ENCODE data around the gene RFX4.

RFX4 gene

GRCh38 chr12:106643000-106643399 is 60.2 kb downstream of the RFX4 start:
- Histone ChIP-seq H3K4me1 (ENCODE audit: control insufficient read depth in 1 of 2, insufficient read depth in 2 of 2, low read length in 2 of 2) (peaks cover 0 to 3% of the 10 kb centered on the region in 2 experiments), H4K12ac (ENCODE audit: low read depth, low read length) (no peak overlapping the region), H4K8ac (ENCODE audit: low read depth, low read length) (no peak overlapping the region), H3K18ac (ENCODE audit: low read length) (no peak overlapping the region), H3K79me1 (ENCODE audit: low read length) (no peaks in the 10 kb centered on the region), H3K9me3 (ENCODE audit: insufficient read depth, low read depth, low read length) (no peaks in the 10 kb centered on the region), H3K4me2 (ENCODE audit: low read length) (no peak overlapping the region), H2BK12ac (ENCODE audit: low read length) (no peak overlapping the region), H3K27me3 (ENCODE audit: insufficient read depth, low read length) (no peaks in the 10 kb centered on the region), H3K4ac (ENCODE audit: low read depth, low read length) (no peak overlapping the region), H2BK120ac (ENCODE audit: insufficient read depth, low read length, poor library complexity) (no peak overlapping the region), H3K36me3 (ENCODE audit: control insufficient read depth in 1 of 2, insufficient read depth in 2 of 2, low read length in 2 of 2) (no peaks in the 10 kb centered on the region), H2AK5ac (ENCODE audit: low read length) (no peak overlapping the region), H4K91ac (ENCODE audit: low read depth, low read length) (no peak overlapping the region), H3K27ac (ENCODE audit: low read depth, low read length) (no peak overlapping the region), H3K23ac (ENCODE audit: low read length) (no peak overlapping the region), H3K9ac (ENCODE audit: low read length) (no peak overlapping the region), H3K79me2 (ENCODE audit: control insufficient read depth, insufficient read depth, low read length, poor library complexity) (no peaks in the 10 kb centered on the region), H3K14ac (ENCODE audit: low read length) (no peak overlapping the region), H2AFZ (ENCODE audit: insufficient read depth, low read length, poor library complexity) (no peak overlapping the region), H3K4me3 (ENCODE audit: low read depth, low read length) (no peak overlapping the region), H2BK5ac (ENCODE audit: low read depth, low read length, poor library complexity) (no peak overlapping the region)
- no peak for DNase-seq
- no CpG with 5 or more reads among the region's 5 CpGs for WGBS (ENCODE audit: extremely low coverage, insufficient coverage, insufficient read length)

GRCh38 chr12:106644335-106645073 is 61.7 kb downstream of the RFX4 start:
- no CpG with 5 or more reads among the region's 16 CpGs for WGBS (ENCODE audit: extremely low coverage, insufficient coverage, insufficient read length)
- Histone ChIP-seq H3K27me3 (ENCODE audit: insufficient read depth, low read length) (no peaks in the 10 kb centered on the region), H3K9ac (ENCODE audit: low read length) (no peak overlapping the region), H2AFZ (ENCODE audit: insufficient read depth, low read length, poor library complexity) (no peak overlapping the region), H4K91ac (ENCODE audit: low read depth, low read length) (no peak overlapping the region), H2AK5ac (ENCODE audit: low read length) (no peak overlapping the region), H3K79me2 (ENCODE audit: control insufficient read depth, insufficient read depth, low read length, poor library complexity) (no peaks in the 10 kb centered on the region), H3K18ac (ENCODE audit: low read length) (no peak overlapping the region), H3K79me1 (ENCODE audit: low read length) (no peaks in the 10 kb centered on the region), H3K14ac (ENCODE audit: low read length) (no peak overlapping the region), H3K23ac (ENCODE audit: low read length) (no peak overlapping the region), H3K4me3 (ENCODE audit: low read depth, low read length) (no peak overlapping the region), H3K4ac (ENCODE audit: low read depth, low read length) (no peak overlapping the region), H4K12ac (ENCODE audit: low read depth, low read length) (no peak overlapping the region), H3K9me3 (ENCODE audit: insufficient read depth, low read depth, low read length) (no peaks in the 10 kb centered on the region), H3K36me3 (ENCODE audit: control insufficient read depth in 1 of 2, insufficient read depth in 2 of 2, low read length in 2 of 2) (no peaks in the 10 kb centered on the region), H3K4me1 (ENCODE audit: control insufficient read depth in 1 of 2, insufficient read depth in 2 of 2, low read length in 2 of 2) (peaks cover 0 to 3% of the 10 kb centered on the region in 2 experiments), H3K4me2 (ENCODE audit: low read length) (no peak overlapping the region), H3K27ac (ENCODE audit: low read depth, low read length) (no peak overlapping the region), H4K8ac (ENCODE audit: low read depth, low read length) (no peak overlapping the region), H2BK120ac (ENCODE audit: insufficient read depth, low read length, poor library complexity) (no peak overlapping the region), H2BK5ac (ENCODE audit: low read depth, low read length, poor library complexity) (no peak overlapping the region), H2BK12ac (ENCODE audit: low read length) (no peak overlapping the region)
- DNase-seq, result no peak

- Histone ChIP-seq H3K14ac (ENCODE audit: low read length) (no peak overlapping the region), H2BK120ac (ENCODE audit: insufficient read depth, low read length, poor library complexity) (no peak overlapping the region), H2BK12ac (ENCODE audit: low read length) (no peak overlapping the region), H3K27ac (ENCODE audit: low read depth, low read length) (no peak overlapping the region), H3K9ac (ENCODE audit: low read length) (no peak overlapping the region), H3K79me1 (ENCODE audit: low read length) (no peaks in the 10 kb centered on the region), H4K12ac (ENCODE audit: low read depth, low read length) (no peak overlapping the region), H3K4me2 (ENCODE audit: low read length) (no peak overlapping the region), H2BK5ac (ENCODE audit: low read depth, low read length, poor library complexity) (no peak overlapping the region), H3K4me1 (ENCODE audit: control insufficient read depth in 1 of 2, insufficient read depth in 2 of 2, low read length in 2 of 2) (peaks cover 0 to 3% of the 10 kb centered on the region in 2 experiments), H4K8ac (ENCODE audit: low read depth, low read length) (no peak overlapping the region), H4K91ac (ENCODE audit: low read depth, low read length) (no peak overlapping the region), H3K4me3 (ENCODE audit: low read depth, low read length) (no peak overlapping the region), H3K79me2 (ENCODE audit: control insufficient read depth, insufficient read depth, low read length, poor library complexity) (no peaks in the 10 kb centered on the region), H3K36me3 (ENCODE audit: control insufficient read depth in 1 of 2, insufficient read depth in 2 of 2, low read length in 2 of 2) (no peaks in the 10 kb centered on the region), H3K4ac (ENCODE audit: low read depth, low read length) (no peak overlapping the region), H3K9me3 (ENCODE audit: insufficient read depth, low read depth, low read length) (no peaks in the 10 kb centered on the region), H2AK5ac (ENCODE audit: low read length) (no peak overlapping the region), H2AFZ (ENCODE audit: insufficient read depth, low read length, poor library complexity) (no peak overlapping the region), H3K18ac (ENCODE audit: low read length) (no peak overlapping the region), H3K27me3 (ENCODE audit: insufficient read depth, low read length) (no peaks in the 10 kb centered on the region), H3K23ac (ENCODE audit: low read length) (no peak overlapping the region)
- no peak for DNase-seq
- WGBS (ENCODE audit: extremely low coverage, insufficient coverage, insufficient read length), result no CpG with 5 or more reads among the region's 16 CpGs
Observed at GRCh38 chr12:106645074-106645421, 62.2 kb downstream of the RFX4 start.

- WGBS (ENCODE audit: extremely low coverage, insufficient coverage, insufficient read length), result no CpG with 5 or more reads among the region's 6 CpGs
- H2AFZ ChIP-seq (ENCODE audit: insufficient read depth, low read length, poor library complexity), result no peak overlapping the region
Observed at GRCh38 chr12:106645465-106646330, 62.9 kb downstream of the RFX4 start.

More at GRCh38 chr12:106645465-106646330, 62.9 kb downstream of the RFX4 start:
- H3K27me3 ChIP-seq (ENCODE audit: insufficient read depth, low read length), result no peaks in the 10 kb centered on the region
- H3K23ac ChIP-seq (ENCODE audit: low read length), result no peak overlapping the region
- no peaks in the 10 kb centered on the region for H3K9me3 ChIP-seq (ENCODE audit: insufficient read depth, low read depth, low read length)
- H3K79me2 ChIP-seq (ENCODE audit: control insufficient read depth, insufficient read depth, low read length, poor library complexity), result no peaks in the 10 kb centered on the region
- H3K4me3 ChIP-seq (ENCODE audit: low read depth, low read length), result no peak overlapping the region
- peaks cover 0 to 3% of the 10 kb centered on the region in 2 experiments for H3K4me1 ChIP-seq (ENCODE audit: control insufficient read depth in 1 of 2, insufficient read depth in 2 of 2, low read length in 2 of 2)
- H3K9ac ChIP-seq (ENCODE audit: low read length), result no peak overlapping the region
- H4K12ac ChIP-seq (ENCODE audit: low read depth, low read length), result no peak overlapping the region
- no peak overlapping the region for H3K4ac ChIP-seq (ENCODE audit: low read depth, low read length)
- H2AK5ac ChIP-seq (ENCODE audit: low read length), result no peak overlapping the region
- no peak overlapping the region for H3K4me2 ChIP-seq (ENCODE audit: low read length)
- no peak overlapping the region for H4K91ac ChIP-seq (ENCODE audit: low read depth, low read length)
- no peak overlapping the region for H3K14ac ChIP-seq (ENCODE audit: low read length)
- H2BK120ac ChIP-seq (ENCODE audit: insufficient read depth, low read length, poor library complexity), result no peak overlapping the region
- no peak overlapping the region for H4K8ac ChIP-seq (ENCODE audit: low read depth, low read length)
- H3K36me3 ChIP-seq (ENCODE audit: control insufficient read depth in 1 of 2, insufficient read depth in 2 of 2, low read length in 2 of 2), result no peaks in the 10 kb centered on the region
- no peaks in the 10 kb centered on the region for H3K79me1 ChIP-seq (ENCODE audit: low read length)
- H2BK5ac ChIP-seq (ENCODE audit: low read depth, low read length, poor library complexity), result no peak overlapping the region
- H2BK12ac ChIP-seq (ENCODE audit: low read length), result no peak overlapping the region
- DNase-seq, result no peak
- H3K18ac ChIP-seq (ENCODE audit: low read length), result no peak overlapping the region
- H3K27ac ChIP-seq (ENCODE audit: low read depth, low read length), result no peak overlapping the region

All from trophoblast cell (in vitro differentiated cells and primary cell).